NCI-H1048 (cell line): Measurements from ENCODE around the gene ARPIN.
"Not testable (repeated sequence)": the region's sequence is repeated elsewhere in the genome, so short reads cannot be mapped to it uniquely, and the experiment has no call there.

Source experiments
- DNase-seq: peaks from one replicate; lab custom pipeline; 2025; lab: John Stamatoyannopoulos, UW

The ARPIN gene

DNA sequence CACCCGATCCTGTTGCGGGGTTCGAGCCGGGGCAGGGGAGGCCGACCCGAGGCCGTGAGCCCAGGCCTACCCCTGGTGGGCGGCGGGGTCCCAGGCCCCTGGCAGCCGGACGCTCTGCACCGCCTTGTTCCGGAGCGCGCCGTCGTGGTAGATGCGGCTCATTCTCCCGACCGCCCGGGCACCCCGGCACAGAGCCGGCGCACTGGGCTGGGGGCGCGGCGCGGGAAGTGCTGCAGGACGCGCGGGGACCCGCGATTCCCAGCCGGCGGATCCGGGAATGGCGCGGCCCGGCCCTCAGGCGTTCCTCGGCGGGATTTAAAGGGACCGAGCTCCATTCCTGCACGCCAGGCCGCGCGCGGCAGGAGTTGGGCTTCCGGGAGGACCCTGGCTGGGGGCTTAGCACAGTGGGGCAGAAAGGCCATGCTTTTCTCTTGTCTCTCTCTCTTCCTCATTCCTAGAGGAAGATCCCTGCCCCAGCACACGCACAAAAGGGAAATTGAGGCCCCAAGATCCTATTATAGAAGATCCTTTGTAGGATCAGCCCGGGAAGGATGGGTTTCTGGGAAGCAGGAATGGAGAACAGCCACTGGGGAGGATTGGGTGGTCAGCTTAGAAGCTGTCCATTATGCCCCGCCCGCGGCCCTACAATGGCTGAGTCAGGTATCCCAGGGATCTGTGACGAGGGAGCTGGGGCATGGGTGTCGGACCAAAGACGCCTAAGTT is at the start of gene ARPIN:
Gene ARPIN, minus strand, starts transcription at position 279 of the 723 bp plus-strand sequence. Its CDS starts 117 bp downstream, at position 162.
- no peak for DNase-seq

DNA sequence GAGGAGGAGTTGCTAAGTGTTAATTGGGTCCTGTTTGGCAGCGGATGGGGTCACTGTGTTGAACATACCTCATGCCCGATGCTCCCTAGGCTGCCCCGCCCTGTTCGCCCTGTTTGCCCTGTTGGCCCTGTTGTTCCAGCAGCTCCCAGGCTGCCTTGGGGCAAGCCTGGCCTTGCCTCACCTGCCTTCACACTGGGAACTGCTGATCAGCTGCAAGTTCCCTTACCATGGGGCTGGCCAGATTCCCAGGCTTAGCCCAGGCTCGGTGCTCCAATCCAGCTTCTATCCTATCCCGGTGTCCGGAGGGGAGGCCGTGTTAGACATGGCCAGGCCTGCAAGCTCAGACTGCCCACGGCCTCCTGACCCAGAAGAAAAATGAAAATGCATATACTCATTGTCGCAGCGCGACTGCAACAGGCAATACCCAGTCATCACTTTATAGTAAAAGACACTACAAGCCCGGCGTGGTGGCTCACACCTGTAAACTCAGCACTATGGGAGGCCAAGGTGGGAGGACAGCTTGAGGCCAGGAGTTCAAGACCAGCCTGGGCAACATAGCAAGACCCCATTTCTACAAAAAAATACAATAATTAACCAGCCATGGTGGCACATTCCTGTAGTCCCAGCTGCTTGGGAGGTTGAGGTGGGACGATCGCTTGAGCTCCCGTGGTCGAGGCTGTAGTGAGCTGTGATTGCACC is 45.5 kb upstream of the ARPIN start:
- no peak for DNase-seq

DNA sequence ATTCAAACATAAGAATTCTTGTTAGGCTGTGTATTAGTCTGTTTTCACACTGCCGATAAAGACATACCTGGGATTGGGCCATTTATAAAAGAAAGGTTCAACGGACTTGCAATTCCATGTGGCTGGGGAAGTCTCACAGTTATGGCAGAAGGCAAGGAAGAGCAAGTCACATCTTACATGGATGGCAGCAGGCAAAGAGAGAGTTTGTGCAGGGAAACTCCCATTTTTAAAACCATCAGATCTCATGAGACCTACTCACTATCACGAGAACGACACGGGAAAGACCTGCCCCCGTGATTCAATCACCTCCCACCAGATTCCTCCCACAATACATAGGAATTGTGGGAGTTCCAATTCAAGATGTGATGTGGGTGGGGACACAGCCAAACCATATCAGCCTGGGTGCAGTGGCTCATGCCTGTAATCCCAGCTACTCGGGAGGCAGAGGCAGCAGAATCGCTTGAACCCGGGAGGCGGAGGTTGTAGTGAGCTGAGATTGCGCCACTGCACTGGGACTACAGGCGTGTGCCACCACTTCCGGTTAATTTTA is 42.8 kb upstream of the ARPIN start:
- not testable (repeated sequence) for DNase-seq

DNA sequence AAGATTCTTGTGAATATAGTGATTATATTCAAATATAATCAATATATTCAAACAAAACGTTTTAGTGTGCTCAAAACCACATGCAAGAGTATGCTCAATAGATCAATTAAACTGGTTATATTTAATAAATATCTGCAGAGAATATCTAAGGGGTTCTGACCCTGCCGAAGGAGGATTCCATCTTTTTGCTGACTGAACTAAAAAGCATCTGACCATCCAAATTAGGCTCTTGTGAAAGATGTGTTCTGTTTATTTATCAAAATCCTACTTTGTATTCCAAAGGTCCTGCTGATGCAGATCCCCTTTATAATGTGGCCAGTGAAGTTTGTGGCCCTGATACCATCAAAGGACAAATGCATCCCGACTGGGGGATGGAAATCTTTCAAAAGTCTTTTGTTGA is 41.8 kb upstream of the ARPIN start:
- DNase-seq: no peak

DNA sequence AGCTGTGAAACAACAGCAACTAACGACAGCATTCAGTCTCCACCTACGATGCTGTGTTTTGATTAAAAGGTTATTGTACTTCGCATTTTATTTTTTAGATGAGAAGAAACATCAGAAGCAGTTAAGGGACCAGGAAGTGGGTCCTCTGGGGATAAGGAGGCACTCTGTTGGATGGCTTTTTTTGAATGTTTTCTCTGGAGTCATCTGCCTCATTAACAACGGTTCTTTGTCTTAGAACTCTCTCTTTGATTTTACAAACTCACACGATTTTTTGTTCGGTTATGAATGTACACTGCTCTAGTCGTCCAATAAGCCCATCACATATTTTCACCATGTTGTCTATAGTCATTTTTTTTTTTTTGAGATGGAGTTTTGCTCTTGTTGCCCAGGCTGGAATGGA is 36.0 kb upstream of the ARPIN start:
- no peak for DNase-seq

DNA sequence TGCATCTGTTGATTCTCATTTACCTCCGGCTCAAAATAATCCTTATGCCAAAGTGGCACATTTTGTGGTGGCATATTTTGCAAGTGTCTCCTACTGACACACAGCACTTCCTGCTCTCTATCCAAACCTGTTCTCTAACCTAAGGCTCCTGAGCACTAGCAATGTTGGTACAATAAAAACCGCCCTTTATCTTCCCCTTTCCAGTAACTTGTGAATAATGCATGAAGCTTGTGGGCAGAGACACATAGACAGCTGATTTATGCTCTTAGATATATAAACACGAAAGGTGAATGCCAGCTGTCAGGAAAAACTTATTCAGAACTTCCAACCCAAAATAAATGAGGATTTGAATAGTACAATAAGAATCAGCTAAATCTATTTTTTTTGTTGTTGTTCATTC is 34.6 kb upstream of the ARPIN start:
- DNase-seq: no peak

DNA sequence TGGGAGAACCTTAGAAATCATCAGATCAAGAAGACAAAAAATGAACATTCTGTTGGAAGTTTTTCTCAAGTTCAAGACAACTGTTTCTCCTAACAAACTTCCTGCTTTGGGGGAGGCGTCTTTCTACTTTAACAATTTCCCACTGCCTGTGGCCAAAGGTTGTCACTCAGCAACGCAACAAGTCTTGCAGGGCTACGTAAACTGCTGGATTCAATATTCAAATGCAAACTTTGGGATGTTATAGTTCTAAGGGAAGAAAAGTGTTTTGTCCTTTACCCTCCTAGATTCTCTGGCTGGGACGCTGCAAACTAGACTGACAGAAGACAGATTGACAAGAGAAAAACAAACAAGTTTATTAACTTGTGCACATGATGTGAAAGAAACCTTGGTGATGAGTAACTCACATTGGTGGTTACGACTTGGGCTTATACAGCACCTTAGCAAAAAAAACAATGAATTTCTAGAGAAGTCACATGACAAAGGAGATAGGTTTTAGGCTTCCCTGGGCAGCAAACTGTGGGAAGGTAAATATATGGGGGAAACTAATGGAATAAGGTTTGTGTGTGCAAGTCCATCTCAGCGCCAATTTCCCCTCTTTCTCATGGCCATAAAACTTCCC is 34.0 kb upstream of the ARPIN start:
- no peak for DNase-seq

DNA sequence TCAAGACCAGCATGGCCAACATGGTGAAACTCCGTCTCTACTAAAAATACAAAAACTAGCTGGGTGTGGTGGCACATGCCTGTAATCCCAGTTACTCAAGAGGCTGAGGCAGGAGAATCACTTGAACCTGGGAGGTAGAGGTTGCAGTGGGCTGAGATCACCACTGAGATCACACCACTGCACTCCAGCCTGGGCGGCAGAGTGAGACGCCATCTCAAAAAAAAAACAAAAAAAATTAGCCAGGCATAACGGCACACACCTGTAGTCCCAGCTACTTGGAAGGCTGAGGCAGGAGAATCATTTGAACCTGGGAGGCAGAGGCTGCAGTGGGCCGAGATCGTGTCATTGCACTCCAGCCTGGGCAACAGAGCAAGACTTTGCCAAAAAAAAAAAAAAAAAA is 31.0 kb upstream of the ARPIN start:
- not testable (repeated sequence) for DNase-seq

DNA sequence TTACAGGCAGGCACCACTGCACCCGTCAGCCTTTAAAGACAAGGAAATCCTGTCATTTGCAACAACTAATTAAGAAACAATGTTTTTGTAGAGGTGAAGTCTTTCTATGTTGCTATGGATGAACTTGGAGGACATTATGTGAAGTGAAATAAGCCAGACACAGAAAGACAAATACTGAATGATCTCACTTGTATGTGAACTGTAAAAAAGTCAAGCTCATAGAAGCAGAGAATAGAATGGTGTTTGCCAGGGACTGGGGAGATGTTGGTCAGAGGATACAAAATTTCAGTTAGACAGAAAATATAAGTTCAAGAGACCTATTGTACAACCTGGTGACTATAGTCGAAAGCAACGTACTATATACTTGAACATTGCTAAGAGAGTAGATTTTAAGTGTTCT is 27.2 kb upstream of the ARPIN start:
- no peak for DNase-seq

DNA sequence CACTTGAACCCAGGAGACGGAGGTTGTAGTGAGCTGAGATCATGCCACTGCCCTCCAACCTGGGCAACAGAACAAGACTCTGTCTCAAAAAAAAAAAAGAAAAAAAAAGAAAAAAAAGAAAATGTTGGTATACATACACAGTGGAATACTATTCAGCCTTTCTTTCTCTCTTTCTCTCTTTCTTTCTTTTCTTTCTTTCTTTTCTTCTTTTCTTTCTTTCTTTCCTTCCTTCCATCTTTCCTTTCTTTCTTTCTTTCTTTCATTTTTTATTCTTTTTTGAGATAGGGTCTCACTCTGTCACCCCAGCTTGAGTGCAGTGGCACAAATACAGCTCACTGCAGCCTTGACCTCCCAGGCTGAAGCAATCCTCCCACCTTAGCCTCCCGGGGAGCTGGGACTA is 26.6 kb upstream of the ARPIN start:
- DNase-seq: not testable (repeated sequence)

DNA sequence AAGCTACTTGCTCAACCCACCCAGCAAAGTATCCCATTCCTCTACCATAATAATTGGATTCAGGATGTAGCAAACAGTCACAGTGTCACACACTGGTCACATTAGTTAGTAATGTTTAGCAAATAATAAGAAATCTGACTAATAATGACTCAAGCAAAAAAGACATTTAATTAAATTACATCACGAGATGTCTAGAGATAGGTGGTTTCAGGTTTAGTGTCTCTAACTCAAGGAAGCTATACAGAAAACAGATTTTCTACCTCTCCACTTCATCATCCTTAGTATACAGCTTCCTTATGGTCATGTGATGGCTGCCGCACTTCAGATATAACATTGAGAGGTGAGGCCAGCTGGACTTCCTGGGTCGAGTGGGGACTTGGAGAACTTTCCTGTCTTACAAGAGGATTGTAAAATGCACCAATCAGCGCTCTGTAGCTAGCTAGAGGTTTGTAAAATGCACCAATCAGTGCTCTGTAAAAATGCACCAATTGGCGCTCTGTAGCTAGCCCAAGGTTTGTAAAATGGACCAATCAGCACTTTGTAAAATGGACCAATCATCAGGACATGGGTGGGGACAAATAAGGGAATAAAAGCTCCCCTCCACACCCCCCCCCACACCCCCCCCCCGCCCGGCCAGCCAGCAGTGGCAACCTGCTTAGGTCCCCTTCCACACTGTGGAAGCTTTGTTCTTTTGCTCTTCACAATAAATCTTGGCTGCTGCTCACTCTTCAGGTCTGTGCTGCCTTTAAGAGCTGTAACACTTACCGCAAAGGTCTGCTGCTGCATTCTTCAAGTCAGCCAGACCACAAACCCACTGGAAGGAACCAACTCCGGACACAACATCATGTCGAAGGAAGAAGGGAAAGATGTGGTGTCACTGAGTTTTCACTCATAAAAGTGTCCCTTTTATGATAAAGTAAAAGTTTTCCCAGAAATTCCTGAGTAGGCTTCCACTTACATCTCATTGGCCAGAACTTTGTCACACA is 24.9 kb upstream of the ARPIN start:
- DNase-seq: no peak

DNA sequence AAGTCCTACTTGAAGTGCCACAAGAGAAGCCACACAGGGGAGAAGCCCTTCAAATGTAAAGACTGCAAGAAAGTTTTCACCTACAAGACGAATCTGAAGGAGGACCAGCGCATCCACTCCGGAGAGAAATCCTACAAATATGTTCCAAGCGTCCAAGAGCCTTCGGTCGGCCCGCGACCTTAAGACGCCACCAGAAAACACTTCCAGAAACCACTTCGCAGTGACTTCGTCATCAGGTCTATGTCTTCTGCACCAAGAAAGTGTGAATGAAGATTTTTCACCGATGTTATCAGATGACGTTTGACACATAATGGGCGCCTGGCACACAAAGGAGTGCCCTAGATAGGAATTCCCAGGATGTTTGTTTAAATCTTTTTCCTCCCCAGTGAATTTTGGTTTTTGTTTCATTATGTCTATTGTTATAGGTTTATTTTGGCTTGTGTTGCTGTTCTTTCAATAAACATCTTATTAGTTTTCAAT is 24.1 kb upstream of the ARPIN start:
- no peak for DNase-seq

DNA sequence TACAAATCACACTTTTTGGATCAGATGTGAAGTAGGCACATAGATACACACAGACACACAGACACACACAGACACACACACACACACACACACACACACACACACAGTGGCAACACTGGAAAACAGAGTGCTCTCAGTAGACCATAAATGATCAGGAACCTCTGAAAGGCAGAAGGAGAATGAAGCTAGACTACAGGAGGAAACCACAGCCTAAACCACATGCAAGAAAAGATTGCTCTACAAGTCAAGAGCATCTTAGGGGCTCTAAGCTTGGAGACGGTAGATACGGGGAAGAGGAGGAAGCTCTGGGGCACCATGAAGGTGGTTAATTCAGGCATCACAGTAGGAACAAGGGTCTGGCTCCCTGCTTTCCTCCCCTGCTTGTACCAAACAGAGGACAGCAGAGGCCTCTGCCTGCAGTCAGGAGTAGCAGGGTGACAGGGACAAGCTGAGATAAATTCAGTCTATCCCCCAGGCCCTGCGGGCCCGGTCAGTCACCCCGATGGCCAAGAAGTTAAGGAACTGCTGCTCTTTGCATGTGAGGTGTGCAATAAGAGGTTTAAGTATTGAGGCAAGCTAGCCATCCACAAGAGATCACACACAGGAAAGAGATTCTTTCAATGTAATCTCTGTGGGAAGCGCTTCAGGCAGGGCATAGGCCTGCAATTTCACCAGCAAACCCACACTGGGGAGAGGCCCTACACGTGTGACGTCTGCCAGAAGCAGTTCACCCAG is 23.5 kb upstream of the ARPIN start:
- DNase-seq: no peak

DNA sequence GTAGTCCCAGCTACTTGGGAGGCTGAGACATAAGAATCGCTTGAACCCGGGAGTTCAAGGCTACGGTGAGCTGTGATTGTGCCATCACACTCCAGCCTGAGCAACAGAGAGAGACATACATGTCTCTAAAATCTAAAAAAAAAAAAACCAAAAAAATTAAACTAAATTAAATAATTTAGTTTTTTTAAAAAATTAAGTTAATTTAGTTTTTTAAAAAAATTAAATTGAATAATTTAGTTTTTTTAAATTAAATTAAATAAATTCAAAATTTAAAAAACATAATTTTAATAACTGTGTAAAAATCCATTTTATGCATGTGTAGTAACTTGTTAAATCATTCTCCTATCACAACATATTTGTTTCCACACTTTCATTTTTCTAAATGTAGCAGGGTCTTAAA is 20.1 kb upstream of the ARPIN start:
- DNase-seq: no peak

DNA sequence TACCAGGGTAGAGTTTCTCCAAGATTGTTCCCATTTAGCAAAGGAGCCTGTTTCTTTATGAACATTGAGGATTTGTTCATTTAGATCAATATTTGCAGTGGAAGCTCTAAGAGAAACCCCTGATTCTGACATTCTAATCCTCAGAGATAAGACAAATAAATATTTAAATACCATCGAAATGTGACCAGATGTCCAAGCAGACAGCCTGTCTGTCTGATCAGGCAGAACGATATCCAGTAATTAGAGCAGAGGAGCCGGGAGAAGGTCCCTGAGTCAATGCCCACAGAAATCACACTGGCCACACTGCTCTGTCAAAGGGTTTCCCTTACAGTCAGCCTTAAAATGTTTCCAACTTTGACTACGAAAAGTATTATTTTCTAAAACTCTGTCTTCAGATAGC is 15.7 kb upstream of the ARPIN start:
- DNase-seq: no peak

DNA sequence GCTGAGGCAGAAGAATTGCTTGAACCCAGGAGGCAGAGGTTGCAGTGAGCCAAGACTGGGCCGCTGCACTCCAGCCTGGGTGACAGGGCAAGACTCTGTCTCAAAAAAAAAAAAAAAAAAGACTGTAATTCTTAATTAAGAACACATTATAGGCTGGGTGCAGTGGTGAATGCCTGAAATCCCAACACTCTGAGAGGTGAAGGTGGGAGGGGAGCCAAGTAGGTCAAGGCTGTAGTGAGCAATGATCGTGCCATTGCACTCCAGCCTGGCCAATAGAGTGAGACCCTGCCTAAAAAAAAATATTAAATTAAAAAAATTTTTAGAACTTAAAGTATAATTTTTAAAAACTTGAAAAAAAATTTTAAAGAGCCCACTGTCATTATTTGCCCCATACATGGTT is 13.4 kb upstream of the ARPIN start:
- no peak for DNase-seq

DNA sequence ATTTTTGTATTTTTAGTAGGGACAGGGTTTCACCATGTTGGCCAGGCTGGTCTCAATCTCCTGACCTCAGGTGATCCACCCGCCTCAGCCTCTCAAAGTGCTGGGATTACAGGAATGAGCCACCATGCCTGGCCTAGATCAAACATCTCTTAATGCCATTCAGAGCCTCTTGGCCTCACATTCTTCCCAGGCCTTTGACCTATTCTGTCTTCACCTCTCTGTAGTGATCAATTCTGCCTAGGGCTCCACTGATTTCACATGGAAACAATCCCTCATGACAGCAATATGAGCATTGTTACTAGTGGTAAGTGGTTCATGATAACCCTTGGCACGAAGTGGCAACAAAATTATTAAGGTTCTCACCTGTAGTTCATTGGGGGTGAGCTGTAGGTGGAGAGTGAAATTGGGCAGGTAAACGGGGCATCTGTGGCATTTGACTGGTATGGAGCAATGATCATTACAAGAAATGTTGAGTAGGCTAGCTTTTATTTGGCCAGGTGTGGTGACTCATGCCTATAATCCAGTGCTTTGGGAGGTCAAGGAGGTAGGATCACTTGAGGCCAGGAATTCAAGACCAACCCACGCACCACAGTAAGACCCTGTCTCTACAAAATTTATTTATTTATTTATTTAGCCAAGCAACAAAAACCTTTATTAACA is 4.8 kb upstream of the ARPIN start:
- DNase-seq: no peak

DNA sequence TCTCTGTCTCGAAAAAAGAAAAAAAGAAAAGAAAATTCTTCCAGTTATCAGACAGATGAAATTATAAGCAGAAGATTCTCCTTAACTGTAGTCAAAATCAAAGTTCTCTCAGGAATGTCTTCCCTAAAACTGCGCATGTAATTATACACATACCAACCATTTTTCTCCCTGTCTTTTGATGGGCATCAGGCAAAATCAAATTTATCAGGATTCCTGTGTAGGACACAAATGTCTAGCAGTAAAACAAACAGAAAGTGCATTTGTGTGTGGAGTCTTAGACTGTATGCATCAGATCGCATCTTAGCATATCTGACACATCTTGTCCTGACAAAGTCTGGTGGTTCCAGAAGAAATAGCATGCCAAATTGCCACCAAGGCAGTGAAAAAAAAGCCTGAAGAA is 3.9 kb upstream of the ARPIN start:
- DNase-seq: no peak

DNA sequence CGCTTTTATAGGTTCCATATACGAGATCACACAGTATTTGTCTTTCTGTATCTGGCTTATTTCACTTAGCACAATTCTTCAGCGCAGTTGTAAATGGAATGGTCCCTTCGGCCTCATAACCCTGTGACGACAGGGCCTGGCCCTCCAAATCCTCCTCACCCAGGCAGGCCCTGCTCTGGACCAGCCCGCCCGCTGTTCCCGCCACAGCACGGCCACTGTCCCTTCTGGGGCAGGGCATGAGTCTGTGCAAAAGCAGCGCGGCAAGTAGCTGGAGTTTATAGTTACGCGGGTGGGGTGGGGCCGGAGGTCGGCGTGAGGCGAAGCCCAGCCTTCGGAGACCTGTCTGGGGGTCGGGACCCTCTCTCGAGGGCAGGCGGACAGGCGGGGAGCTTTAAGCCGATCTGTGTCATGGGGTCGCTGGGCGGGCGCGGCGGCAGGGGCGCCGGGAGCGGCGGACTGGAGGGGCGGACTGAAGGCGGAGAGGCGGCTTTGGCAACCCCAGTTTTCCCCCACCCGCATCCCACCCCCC is 543 bp downstream of the ARPIN start:
- DNase-seq: no peak
